Spleen (tissue), 7 donors: ENCODE data around the gene LRRC42.

ENCODE experiments used
- POLR2A ChIP-seq, 3 donors: fragments of 450-650 bp; IDR thresholded peaks; one replicate each; pipeline ENCODE4 v1.5.1; 2017; ENCODE audit warnings: antibody characterized with exemption in 3 of 3, mild to moderate bottlenecking in 1 of 3
- TF ChIP-seq, protein P1 (sequence below), 11 experiments: fragments of 200-600 bp in 7 of 11; fragments of 450-650 bp in 4 of 11; sonication (generic) in 4 of 11; IDR thresholded peaks in 8 of 11; conservative IDR thresholded peaks in 3 of 11; 1 replicate in 7 of 11; 2 replicates in 4 of 11; pipeline versions ENCODE4 v1.4.0 to v1.8.0; 2016 to 2021; ENCODE audit warnings: antibody characterized with exemption in 11 of 11, inconsistent platforms in 4 of 11, mild to moderate bottlenecking in 1 of 11
- donor health status: DM: no; HTN: no; CAD: no; lungs with moderate emphysema.
- donor health status: DM: no; HTN: no; CAD: no.
- donor health status: DM: no; HTN: no; CAD: no.

DNA sequence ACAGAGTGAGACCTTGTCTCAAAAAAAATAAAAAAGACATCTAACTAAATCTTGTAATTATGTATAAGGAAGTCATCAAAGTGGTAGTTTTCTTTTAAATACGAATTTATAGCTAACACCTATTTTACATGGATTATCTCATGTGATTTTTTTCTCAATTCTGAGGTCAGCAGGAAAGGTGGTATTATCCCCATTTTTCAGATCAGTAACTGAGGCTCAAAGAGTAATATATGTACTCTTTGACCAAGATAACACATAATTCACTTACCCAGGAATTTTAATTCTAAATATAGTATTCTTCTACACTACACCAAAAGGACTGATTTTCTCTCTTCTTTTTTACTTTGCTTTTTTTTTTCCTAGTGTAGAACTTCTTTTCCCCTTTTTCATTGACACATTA, 9.7 kb upstream of the LRRC42 start:
- TF ChIP-seq, protein P1, sequence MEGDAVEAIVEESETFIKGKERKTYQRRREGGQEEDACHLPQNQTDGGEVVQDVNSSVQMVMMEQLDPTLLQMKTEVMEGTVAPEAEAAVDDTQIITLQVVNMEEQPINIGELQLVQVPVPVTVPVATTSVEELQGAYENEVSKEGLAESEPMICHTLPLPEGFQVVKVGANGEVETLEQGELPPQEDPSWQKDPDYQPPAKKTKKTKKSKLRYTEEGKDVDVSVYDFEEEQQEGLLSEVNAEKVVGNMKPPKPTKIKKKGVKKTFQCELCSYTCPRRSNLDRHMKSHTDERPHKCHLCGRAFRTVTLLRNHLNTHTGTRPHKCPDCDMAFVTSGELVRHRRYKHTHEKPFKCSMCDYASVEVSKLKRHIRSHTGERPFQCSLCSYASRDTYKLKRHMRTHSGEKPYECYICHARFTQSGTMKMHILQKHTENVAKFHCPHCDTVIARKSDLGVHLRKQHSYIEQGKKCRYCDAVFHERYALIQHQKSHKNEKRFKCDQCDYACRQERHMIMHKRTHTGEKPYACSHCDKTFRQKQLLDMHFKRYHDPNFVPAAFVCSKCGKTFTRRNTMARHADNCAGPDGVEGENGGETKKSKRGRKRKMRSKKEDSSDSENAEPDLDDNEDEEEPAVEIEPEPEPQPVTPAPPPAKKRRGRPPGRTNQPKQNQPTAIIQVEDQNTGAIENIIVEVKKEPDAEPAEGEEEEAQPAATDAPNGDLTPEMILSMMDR (IDR thresholded peaks at IDR 0.05 in 8 of 11, conservative IDR thresholded peaks at IDR 0.05 in 3 of 11): no peak
- TF ChIP-seq POLR2A (IDR thresholded peaks at IDR 0.05): no peak
